ENCODE results near the gene RALGAPA2.

DNA sequence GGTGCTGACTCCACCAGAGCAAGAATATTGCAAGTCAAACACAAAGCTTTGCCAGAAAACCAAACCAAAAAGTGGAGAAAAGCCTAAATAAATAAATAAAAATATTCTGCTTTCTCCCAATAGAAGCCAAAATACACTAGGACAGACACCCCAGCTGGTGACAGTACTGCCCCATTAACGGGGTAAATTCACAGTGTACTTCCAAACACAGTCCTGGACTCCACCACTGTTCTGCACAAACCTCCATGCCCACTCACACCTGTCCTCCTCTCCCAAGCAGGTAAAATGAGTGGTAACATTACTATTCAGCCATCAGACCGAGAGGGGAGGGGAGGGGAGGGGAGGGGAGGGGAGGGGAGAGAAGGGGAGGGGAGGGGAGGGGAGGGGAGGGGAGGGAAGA lies 70.7 kb downstream of the RALGAPA2 start:
- TF ChIP-seq, protein P1, sequence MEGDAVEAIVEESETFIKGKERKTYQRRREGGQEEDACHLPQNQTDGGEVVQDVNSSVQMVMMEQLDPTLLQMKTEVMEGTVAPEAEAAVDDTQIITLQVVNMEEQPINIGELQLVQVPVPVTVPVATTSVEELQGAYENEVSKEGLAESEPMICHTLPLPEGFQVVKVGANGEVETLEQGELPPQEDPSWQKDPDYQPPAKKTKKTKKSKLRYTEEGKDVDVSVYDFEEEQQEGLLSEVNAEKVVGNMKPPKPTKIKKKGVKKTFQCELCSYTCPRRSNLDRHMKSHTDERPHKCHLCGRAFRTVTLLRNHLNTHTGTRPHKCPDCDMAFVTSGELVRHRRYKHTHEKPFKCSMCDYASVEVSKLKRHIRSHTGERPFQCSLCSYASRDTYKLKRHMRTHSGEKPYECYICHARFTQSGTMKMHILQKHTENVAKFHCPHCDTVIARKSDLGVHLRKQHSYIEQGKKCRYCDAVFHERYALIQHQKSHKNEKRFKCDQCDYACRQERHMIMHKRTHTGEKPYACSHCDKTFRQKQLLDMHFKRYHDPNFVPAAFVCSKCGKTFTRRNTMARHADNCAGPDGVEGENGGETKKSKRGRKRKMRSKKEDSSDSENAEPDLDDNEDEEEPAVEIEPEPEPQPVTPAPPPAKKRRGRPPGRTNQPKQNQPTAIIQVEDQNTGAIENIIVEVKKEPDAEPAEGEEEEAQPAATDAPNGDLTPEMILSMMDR (IDR thresholded peaks at IDR 0.05), result no peak
- TF ChIP-seq POLR2A (IDR thresholded peaks at IDR 0.05), result no peak

All from Peyer's patch (tissue), 4 donors.